ENCODE data around the gene MSMO1. TPM values are rescaled to one million over a fixed set of nuclear protein-coding genes. Genes with fewer than 3 reads are reported as not detected.
A peak's percentile ranks its signal among the peaks of the same experiment; 100 is the strongest.

The MSMO1 gene
- total and polyA plus RNA-seq, 2 experiments from 2014 or later, result 145 to 272 TPM

- peak; percentile 30 for ATAC-seq
- Histone ChIP-seq H3K36me3 (ENCODE audit: insufficient read depth) (peaks cover 13% of the 10 kb centered on the region), H3K27me3 (ENCODE audit: insufficient read depth) (no peaks in the 10 kb centered on the region), H3F3A (replicated peaks; ENCODE audit: low read depth) (no peaks in the 10 kb centered on the region; the same call in 1 of the 2 replicates), H3K79me2 (replicated peaks; ENCODE audit: insufficient read depth) (peaks cover 43% of the 10 kb centered on the region), H3K27ac (ENCODE audit: low read depth) (peak overlapping the region; percentile 96), H4K20me1 (replicated peaks; ENCODE audit: insufficient read depth) (peaks cover 34% of the 10 kb centered on the region), H2AFZ (no peak overlapping the region), H3K4me2 (peak overlapping the region; percentile 84), H3K4me3 (peak overlapping the region; percentile 68), H3K4me1 (ENCODE audit: insufficient read depth) (peaks cover 30% of the 10 kb centered on the region), H3K9me2 (ENCODE audit: insufficient read depth) (no peaks in the 10 kb centered on the region)
- Mint-ChIP-seq H3K4me1 (peaks cover 32% of the 10 kb centered on the region), H3K9me3 (no peaks in the 10 kb centered on the region), H3K27me3 (ENCODE audit: insufficient read depth, low read depth, poor library complexity) (peaks cover 5% of the 10 kb centered on the region), H3K27ac (no peak overlapping the region), H3K36me3 (ENCODE audit: low read depth) (peaks cover 16% of the 10 kb centered on the region), H3K4me3 (no peak overlapping the region)
- TF ChIP-seq CTCF (conservative IDR thresholded peaks at IDR 0.05; ENCODE audit: low read depth in 2 of 2) (no peak), ZNF114 (CRISPR knock-in tag; IDR thresholded peaks at IDR 0.05) (no peak), EZH2 (IDR thresholded peaks at IDR 0.05; ENCODE audit: low read depth, unreplicated experiment) (no peak), STAT1 (IDR thresholded peaks at IDR 0.05; ENCODE audit: unreplicated experiment) (no peak), NANOG (IDR thresholded peaks at IDR 0.05; ENCODE audit: borderline replicate concordance) (no peak), REST (IDR thresholded peaks at IDR 0.05; ENCODE audit: unreplicated experiment) (no peak), POLR2AphosphoS5 (IDR thresholded peaks at IDR 0.05; ENCODE audit: low read depth) (no peak), ETS1 (IDR thresholded peaks at IDR 0.05) (no peak), ZNF331 (CRISPR knock-in tag; IDR thresholded peaks at IDR 0.05; ENCODE audit: low read depth) (no peak), CREB1 (CRISPR knock-in tag; IDR thresholded peaks at IDR 0.05; ENCODE audit: low read depth) (no peak), ZNF462 (CRISPR knock-in tag; IDR thresholded peaks at IDR 0.05) (no peak), JUNB (IDR thresholded peaks at IDR 0.05; ENCODE audit: unreplicated experiment) (no peak), EZH2phosphoT487 (IDR thresholded peaks at IDR 0.05; ENCODE audit: unreplicated experiment) (no peak)
- DNase-seq (ENCODE audit: low spot score), result peak; percentile 61
Observed at GRCh38 chr4:165326831-165327210, 648 bp upstream of the MSMO1 start.

Data from GM23338 (cell line).